Upper lobe of right lung (tissue), 1 donor: Measurements from ENCODE around the gene OTOG. TPM values are rescaled to one million over a fixed set of nuclear protein-coding genes. Genes with fewer than 3 reads are reported as not detected.

Experiments
- ATAC-seq: fragments of 200-7000 bp; cut with Tn5 transposase; one replicate; pipeline ENCODE4 v1.9.1; 2020; ENCODE audit warnings: mild to moderate bottlenecking, moderate library complexity
- DNase-seq: peaks from one replicate; pipeline ENCODE4 v3.0.0-alpha.2; 2020
- H3K27ac ChIP-seq: fragments of 200-600 bp; one replicate; pipeline ENCODE4 v1.8.0; 2022
- H3K27me3 ChIP-seq: fragments of 200-600 bp; one replicate; pipeline ENCODE4 v1.8.0; 2022; ENCODE audit warnings: mild to moderate bottlenecking
- H3K36me3 ChIP-seq: fragments of 200-600 bp; one replicate; pipeline ENCODE4 v1.8.0; 2022
- H3K4me1 ChIP-seq: fragments of 200-600 bp; one replicate; pipeline ENCODE4 v1.8.0; 2022
- H3K4me3 ChIP-seq: fragments of 200-600 bp; one replicate; pipeline ENCODE4 v1.8.0; 2022; ENCODE audit warnings: mild to moderate bottlenecking
- H3K9me3 ChIP-seq: fragments of 200-600 bp; one replicate; pipeline ENCODE4 v1.8.0; 2022
- CTCF ChIP-seq: fragments of 200-600 bp; IDR thresholded peaks from one replicate; pipeline ENCODE4 v1.8.0; 2022; ENCODE audit warnings: antibody characterized with exemption
- intact Hi-C: fragments of 100-400 bp; cut with DNase I; formaldehyde crosslinking; loops from one replicate; pipeline ENCODE4 v1.11.0; 2022
- total RNA-seq: library from RNA; stranded (reverse); fragmentation: NEBNext Ultra II Directional; extraction: Animal tissue kit (Norgen Biotek cat#: 25700); gene quantifications from one replicate; pipeline ENCODE4 v1.2.1, GENCODE V29; 2021
- donor health status: DM: no; HTN: yes; CAD: no; lungs with severe emphysema.

The OTOG gene
- total RNA-seq, 1 donor from 2014 or later, result not detected

- Histone ChIP-seq H3K9me3 (no peaks in the 10 kb centered on the region), H3K36me3 (no peaks in the 10 kb centered on the region), H3K4me3 (no peak overlapping the region), H3K4me1 (no peaks in the 10 kb centered on the region), H3K27me3 (no peaks in the 10 kb centered on the region), H3K27ac (no peak overlapping the region)
- DNase-seq (no peak), ATAC-seq (no peak)
- TF ChIP-seq CTCF, result no peak
- intact Hi-C loops, result no loop called here
These were observed 27.8 kb upstream of the OTOG start for GRCh38 chr11:17519061-17519885.

- ATAC-seq (no peak), DNase-seq (no peak)
- Histone ChIP-seq H3K27me3 (no peaks in the 10 kb centered on the region), H3K27ac (no peak overlapping the region), H3K36me3 (no peaks in the 10 kb centered on the region), H3K4me3 (no peak overlapping the region), H3K4me1 (no peaks in the 10 kb centered on the region), H3K9me3 (no peaks in the 10 kb centered on the region)
- TF ChIP-seq CTCF, result no peak
- intact Hi-C loops, result no loop called here
These were observed 25.8 kb upstream of the OTOG start for GRCh38 chr11:17521106-17521900.

GRCh38 chr11:17522655-17523054, 24.4 kb upstream of the OTOG start:
- no peaks in the 10 kb centered on the region for H3K9me3 ChIP-seq
- H3K27me3 ChIP-seq, result no peaks in the 10 kb centered on the region
- TF ChIP-seq CTCF, result no peak
- no peaks in the 10 kb centered on the region for H3K4me1 ChIP-seq
- intact Hi-C loops, result no loop called here
- H3K4me3 ChIP-seq, result no peak overlapping the region
- ATAC-seq (no peak), DNase-seq (no peak)
- no peak overlapping the region for H3K27ac ChIP-seq
- no peaks in the 10 kb centered on the region for H3K36me3 ChIP-seq

GRCh38 chr11:17524221-17524620, 22.8 kb upstream of the OTOG start:
- intact Hi-C loops, result no loop called here
- ATAC-seq, result no peak

GRCh38 chr11:17525570-17525969, 21.5 kb upstream of the OTOG start:
- intact Hi-C loops, result no loop called here
- DNase-seq (no peak), ATAC-seq (no peak)
- Histone ChIP-seq H3K36me3 (no peaks in the 10 kb centered on the region), H3K4me1 (no peaks in the 10 kb centered on the region), H3K9me3 (no peaks in the 10 kb centered on the region), H3K27me3 (no peaks in the 10 kb centered on the region), H3K4me3 (no peak overlapping the region), H3K27ac (no peak overlapping the region)
- no peak for TF ChIP-seq CTCF

More at GRCh38 chr11:17524221-17524620, 22.8 kb upstream of the OTOG start:
- no peak for DNase-seq
- Histone ChIP-seq H3K4me1 (no peaks in the 10 kb centered on the region), H3K36me3 (no peaks in the 10 kb centered on the region), H3K27ac (no peak overlapping the region), H3K4me3 (no peak overlapping the region), H3K9me3 (no peaks in the 10 kb centered on the region), H3K27me3 (no peaks in the 10 kb centered on the region)
- TF ChIP-seq CTCF, result no peak
